Activated naive CD8-positive, alpha-beta T cell (primary cell): Measurements from ENCODE around the gene HSPD1.
A peak's percentile ranks its signal among the peaks of the same experiment; 100 is the strongest.
"Not testable (repeated sequence)": the region's sequence is repeated elsewhere in the genome, so short reads cannot be mapped to it uniquely, and the experiment has no call there.

ENCODE experiments used
- H3K27ac Mint-ChIP-seq: one replicate; pipeline ENCODE4 v1.8.0; 2021; ENCODE audit warnings: mixed read lengths
- H3K27me3 Mint-ChIP-seq: one replicate; pipeline ENCODE4 v1.8.0; 2021; ENCODE audit warnings: mixed read lengths
- H3K36me3 Mint-ChIP-seq: one replicate; pipeline ENCODE4 v1.8.0; 2021; ENCODE audit warnings: mixed read lengths
- H3K4me1 Mint-ChIP-seq: one replicate; pipeline ENCODE4 v1.8.0; 2021; ENCODE audit warnings: low read depth, mixed read lengths
- H3K4me3 Mint-ChIP-seq: one replicate; pipeline ENCODE4 v1.8.0; 2021; ENCODE audit warnings: mild to moderate bottlenecking, mixed read lengths
- H3K9me3 Mint-ChIP-seq: one replicate; pipeline ENCODE4 v1.8.0; 2021; ENCODE audit warnings: low read depth, mixed read lengths

The HSPD1 gene

GRCh38 chr2:197504000-197504399 is 4.4 kb upstream of the HSPD1 start:
- H3K36me3 Mint-ChIP-seq = peaks cover 19% of the 10 kb centered on the region
- H3K27me3 Mint-ChIP-seq = no peaks in the 10 kb centered on the region
- H3K9me3 Mint-ChIP-seq = no peaks in the 10 kb centered on the region
- H3K27ac Mint-ChIP-seq = peak overlapping the region; percentile 34
- H3K4me3 Mint-ChIP-seq = peak overlapping the region; percentile 100
- peaks cover 22% of the 10 kb centered on the region for H3K4me1 Mint-ChIP-seq

GRCh38 chr2:197502685-197503084 is 3.0 kb upstream of the HSPD1 start:
- Mint-ChIP-seq H3K4me3 (peak overlapping the region; percentile 100), H3K27me3 (no peaks in the 10 kb centered on the region), H3K4me1 (peaks cover 26% of the 10 kb centered on the region), H3K27ac (peak overlapping the region; percentile 97), H3K36me3 (peaks cover 28% of the 10 kb centered on the region), H3K9me3 (no peaks in the 10 kb centered on the region)

GRCh38 chr2:197502201-197502600 is 2.6 kb upstream of the HSPD1 start:
- Mint-ChIP-seq H3K9me3 (no peaks in the 10 kb centered on the region), H3K27me3 (no peaks in the 10 kb centered on the region), H3K27ac (peak overlapping the region; percentile 97), H3K36me3 (peaks cover 32% of the 10 kb centered on the region), H3K4me1 (peaks cover 31% of the 10 kb centered on the region), H3K4me3 (peak overlapping the region; percentile 100)

GRCh38 chr2:197500503-197501131 is 977 bp upstream of the HSPD1 start:
- H3K4me3 Mint-ChIP-seq = peak overlapping the region; percentile 100
- H3K9me3 Mint-ChIP-seq = no peaks in the 10 kb centered on the region
- peaks cover 47% of the 10 kb centered on the region for H3K4me1 Mint-ChIP-seq
- peak overlapping the region; percentile 97 for H3K27ac Mint-ChIP-seq
- H3K27me3 Mint-ChIP-seq = no peaks in the 10 kb centered on the region
- H3K36me3 Mint-ChIP-seq = peaks cover 44% of the 10 kb centered on the region

GRCh38 chr2:197498937-197499593 is 575 bp downstream of the HSPD1 start:
- no peaks in the 10 kb centered on the region for H3K9me3 Mint-ChIP-seq
- peaks cover 59% of the 10 kb centered on the region for H3K4me1 Mint-ChIP-seq
- peak overlapping the region; percentile 100 for H3K4me3 Mint-ChIP-seq
- H3K36me3 Mint-ChIP-seq = peaks cover 47% of the 10 kb centered on the region
- H3K27me3 Mint-ChIP-seq = no peaks in the 10 kb centered on the region
- H3K27ac Mint-ChIP-seq = peak overlapping the region; percentile 97

- H3K4me1 Mint-ChIP-seq = peaks cover 57% of the 10 kb centered on the region
- peak overlapping the region; percentile 97 for H3K27ac Mint-ChIP-seq
- H3K27me3 Mint-ChIP-seq = no peaks in the 10 kb centered on the region
- peak overlapping the region; percentile 100 for H3K4me3 Mint-ChIP-seq
- H3K9me3 Mint-ChIP-seq = no peaks in the 10 kb centered on the region
- H3K36me3 Mint-ChIP-seq = peaks cover 47% of the 10 kb centered on the region
Measured at GRCh38 chr2:197498235-197498936, 1.3 kb downstream of the HSPD1 start.

- Mint-ChIP-seq H3K4me3 (peak overlapping the region; percentile 100), H3K27ac (peak overlapping the region; percentile 97), H3K9me3 (no peaks in the 10 kb centered on the region), H3K27me3 (no peaks in the 10 kb centered on the region), H3K36me3 (peaks cover 48% of the 10 kb centered on the region), H3K4me1 (peaks cover 54% of the 10 kb centered on the region)
Measured at GRCh38 chr2:197497326-197497725, 2.3 kb downstream of the HSPD1 start.

GRCh38 chr2:197496695-197497094 is 2.9 kb downstream of the HSPD1 start:
- peaks cover 45% of the 10 kb centered on the region for H3K36me3 Mint-ChIP-seq
- peaks cover 50% of the 10 kb centered on the region for H3K4me1 Mint-ChIP-seq
- no peaks in the 10 kb centered on the region for H3K27me3 Mint-ChIP-seq
- peak overlapping the region; percentile 97 for H3K27ac Mint-ChIP-seq
- peak overlapping the region; percentile 100 for H3K4me3 Mint-ChIP-seq
- H3K9me3 Mint-ChIP-seq = no peaks in the 10 kb centered on the region

GRCh38 chr2:197495433-197496134 is 4.1 kb downstream of the HSPD1 start:
- Mint-ChIP-seq H3K4me3 (peak overlapping the region; percentile 100), H3K27ac (peak overlapping the region; percentile 97)

GRCh38 chr2:197487385-197487784 is 12.3 kb downstream of the HSPD1 start:
- Mint-ChIP-seq H3K27ac (peak overlapping the region; percentile 41), H3K9me3 (peaks cover 4% of the 10 kb centered on the region), H3K36me3 (peaks cover 30% of the 10 kb centered on the region)

More at GRCh38 chr2:197495433-197496134, 4.1 kb downstream of the HSPD1 start:
- Mint-ChIP-seq H3K36me3 (peaks cover 44% of the 10 kb centered on the region), H3K4me1 (peaks cover 47% of the 10 kb centered on the region), H3K27me3 (no peaks in the 10 kb centered on the region), H3K9me3 (no peaks in the 10 kb centered on the region)

GRCh38 chr2:197486175-197486574 is 13.5 kb downstream of the HSPD1 start:
- H3K27ac Mint-ChIP-seq = peak overlapping the region; percentile 41

More at GRCh38 chr2:197487385-197487784, 12.3 kb downstream of the HSPD1 start:
- Mint-ChIP-seq H3K4me1 (peaks cover 9% of the 10 kb centered on the region), H3K27me3 (no peaks in the 10 kb centered on the region), H3K4me3 (peak overlapping the region; percentile 23)

GRCh38 chr2:197484248-197484647 is 15.4 kb downstream of the HSPD1 start:
- H3K27me3 Mint-ChIP-seq, H3K4me3 Mint-ChIP-seq, H3K4me1 Mint-ChIP-seq, H3K9me3 Mint-ChIP-seq: not testable (repeated sequence)
- Mint-ChIP-seq H3K36me3 (peaks cover 32% of the 10 kb centered on the region), H3K27ac (peak overlapping the region; percentile 34)

More at GRCh38 chr2:197486175-197486574, 13.5 kb downstream of the HSPD1 start:
- H3K27me3 Mint-ChIP-seq = no peaks in the 10 kb centered on the region
- peaks cover 9% of the 10 kb centered on the region for H3K4me1 Mint-ChIP-seq
- H3K4me3 Mint-ChIP-seq = peak overlapping the region; percentile 23
- H3K36me3 Mint-ChIP-seq = peaks cover 29% of the 10 kb centered on the region
- peaks cover 4% of the 10 kb centered on the region for H3K9me3 Mint-ChIP-seq

- no peak overlapping the region for H3K27ac Mint-ChIP-seq
- no peaks in the 10 kb centered on the region for H3K9me3 Mint-ChIP-seq
- no peaks in the 10 kb centered on the region for H3K27me3 Mint-ChIP-seq
- peaks cover 2% of the 10 kb centered on the region for H3K4me1 Mint-ChIP-seq
- peaks cover 30% of the 10 kb centered on the region for H3K36me3 Mint-ChIP-seq
- H3K4me3 Mint-ChIP-seq = no peak overlapping the region
Measured at GRCh38 chr2:197480165-197481036, 19.2 kb downstream of the HSPD1 start.

GRCh38 chr2:197477797-197478196 is 21.8 kb downstream of the HSPD1 start:
- H3K27ac Mint-ChIP-seq = no peak overlapping the region
- peaks cover 25% of the 10 kb centered on the region for H3K36me3 Mint-ChIP-seq
- H3K27me3 Mint-ChIP-seq = no peaks in the 10 kb centered on the region
- no peaks in the 10 kb centered on the region for H3K9me3 Mint-ChIP-seq
- no peak overlapping the region for H3K4me3 Mint-ChIP-seq
- H3K4me1 Mint-ChIP-seq = peaks cover 2% of the 10 kb centered on the region
